Astrocyte (in vitro differentiated cells and primary cell): Measurements from ENCODE around the gene HMGXB3. TPM values are rescaled to one million over a fixed set of nuclear protein-coding genes. Genes with fewer than 3 reads are reported as not detected.

Source experiments
- DNase-seq: peaks from one replicate; pipeline ENCODE4 v3.0.0-alpha.2; 2010; ENCODE audit warnings: low read depth
- FAIRE-seq: peaks from 2 replicates; lab custom pipeline; 2011; peaks lifted over from hg19 to GRCh38; lab: Jason Lieb, UNC
- H2AFZ ChIP-seq: 2 replicates; pipeline ENCODE4 v1.6.0; 2012; ENCODE audit warnings: low read depth, low read length, inconsistent platforms
- H3K27ac ChIP-seq: 2 replicates; pipeline ENCODE4 v1.5.1; 2011; ENCODE audit warnings: low read depth, low read length, inconsistent platforms
- H3K27me3 ChIP-seq: 2 replicates; pipeline ENCODE4 v1.6.0; 2011; ENCODE audit warnings: low read length, inconsistent platforms; ENCODE audit not compliant: insufficient read depth
- H3K36me3 ChIP-seq: 2 replicates; pipeline ENCODE4 v1.5.1; 2011; ENCODE audit warnings: low read length, inconsistent platforms; ENCODE audit not compliant: insufficient read depth
- H3K4me1 ChIP-seq: 2 replicates; pipeline ENCODE4 v1.5.1; 2011; ENCODE audit warnings: low read length, inconsistent platforms; ENCODE audit not compliant: insufficient read depth
- H3K4me2 ChIP-seq: 2 replicates; pipeline ENCODE4 v1.6.0; 2012; ENCODE audit warnings: low read length, inconsistent platforms
- H3K4me3 ChIP-seq: 2 replicates; pipeline ENCODE4 v1.5.1; 2011; ENCODE audit warnings: low read depth, mild to moderate bottlenecking, low read length, inconsistent platforms; ENCODE audit not compliant: insufficient read depth
- H3K79me2 ChIP-seq: 2 replicates; pipeline ENCODE4 v1.6.0; 2012; ENCODE audit warnings: mild to moderate bottlenecking, low read length, inconsistent platforms; ENCODE audit not compliant: insufficient read depth
- H3K9ac ChIP-seq: 2 replicates; pipeline ENCODE4 v1.6.0; 2012; ENCODE audit warnings: mild to moderate bottlenecking, low read length, inconsistent platforms
- H3K9me3 ChIP-seq: 2 replicates; pipeline ENCODE4 v1.5.1; 2012; ENCODE audit warnings: low read depth, mild to moderate bottlenecking, low read length, inconsistent platforms; ENCODE audit not compliant: insufficient read depth
- H4K20me1 ChIP-seq: 2 replicates; pipeline ENCODE4 v1.6.0; 2012; ENCODE audit warnings: low read length, inconsistent platforms; ENCODE audit not compliant: insufficient read depth
- H3K27ac Mint-ChIP-seq: one replicate; pipeline ENCODE4 v1.8.0; 2021; ENCODE audit warnings: mild to moderate bottlenecking, mixed read lengths; ENCODE audit not compliant: unreplicated experiment
- H3K27me3 Mint-ChIP-seq: one replicate; pipeline ENCODE4 v1.8.0; 2021; ENCODE audit warnings: low read depth, mixed read lengths; ENCODE audit not compliant: unreplicated experiment
- H3K36me3 Mint-ChIP-seq: one replicate; pipeline ENCODE4 v1.8.0; 2021; ENCODE audit warnings: low read depth, mixed read lengths; ENCODE audit not compliant: unreplicated experiment
- H3K4me1 Mint-ChIP-seq: one replicate; pipeline ENCODE4 v1.8.0; 2021; ENCODE audit warnings: low read depth, mixed read lengths; ENCODE audit not compliant: unreplicated experiment
- H3K4me3 Mint-ChIP-seq: one replicate; pipeline ENCODE4 v1.8.0; 2021; ENCODE audit warnings: mild to moderate bottlenecking, moderate library complexity, mixed read lengths; ENCODE audit not compliant: unreplicated experiment
- H3K9me3 Mint-ChIP-seq: one replicate; pipeline ENCODE4 v1.8.0; 2021; ENCODE audit warnings: mild to moderate bottlenecking, mixed read lengths; ENCODE audit not compliant: unreplicated experiment
- CTCF ChIP-seq: IDR thresholded peaks from 2 replicates; pipeline ENCODE4 v1.5.1; 2011; ENCODE audit warnings: low read depth, mild to moderate bottlenecking, inconsistent platforms, low read length, moderate library complexity; ENCODE audit not compliant: insufficient read depth
- EZH2 ChIP-seq: IDR thresholded peaks from 2 replicates; pipeline ENCODE4 v1.6.1; 2012; ENCODE audit warnings: mild to moderate bottlenecking, low read length, inconsistent platforms; ENCODE audit not compliant: insufficient read depth
- total RNA-seq: library from RNA; stranded (reverse); gene quantifications from 2 replicates; pipeline ENCODE4 v1.2.1, GENCODE V29; 2021

The HMGXB3 gene
- total RNA-seq, 1 donor from 2014 or later: 58.1 TPM

DNA sequence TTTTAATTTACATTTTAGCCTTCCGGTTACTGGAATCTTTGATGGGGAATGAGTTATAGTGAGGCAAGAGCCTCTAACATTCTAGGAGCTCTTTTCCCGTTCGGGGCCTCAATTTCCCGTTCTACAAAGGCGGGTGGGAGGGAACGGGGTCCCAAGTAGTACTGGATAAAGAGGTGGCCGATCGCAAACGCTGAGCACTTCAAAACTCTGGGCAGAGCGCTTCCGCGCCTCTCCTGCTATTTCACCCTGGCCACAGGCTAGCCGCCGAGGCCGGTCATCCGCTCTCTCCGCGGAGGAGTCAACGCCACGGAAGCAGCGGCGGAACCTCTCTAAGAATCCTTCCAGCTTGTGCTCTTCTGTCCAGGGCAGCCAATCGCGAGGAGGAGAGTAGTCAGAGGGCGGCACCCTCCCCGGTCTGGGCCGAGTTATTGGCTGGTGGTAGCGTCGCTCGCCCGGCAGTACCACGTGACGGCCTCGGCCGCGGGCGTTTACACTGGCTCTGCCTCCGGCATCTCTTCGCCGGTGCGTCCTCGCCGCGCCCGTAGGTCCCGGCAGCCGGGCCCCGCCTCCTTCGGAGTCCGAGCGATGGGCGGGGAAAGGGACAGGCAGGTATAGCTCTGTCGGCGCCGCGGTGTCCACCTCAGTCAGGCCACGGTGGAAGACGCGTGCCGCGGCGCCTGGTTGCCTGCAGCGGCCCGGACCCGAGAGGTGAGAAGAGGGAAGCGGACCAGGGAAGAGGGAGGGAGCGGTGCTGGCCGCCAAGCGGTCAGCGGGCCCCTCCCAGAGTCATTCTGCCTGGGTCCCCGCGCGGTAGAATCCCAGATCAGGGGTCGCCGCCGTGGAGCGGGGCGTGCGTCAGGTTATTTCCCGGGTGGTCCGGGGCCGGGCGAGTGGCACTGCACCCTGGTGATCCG is 40.0 kb upstream of the HMGXB3 start, which contains the start of gene SLC26A2:
TSS of gene SLC26A2 (plus strand) at position 487 of the 914 bp plus-strand sequence. CDS start 16,895 bp downstream, outside the sequence.
- Histone ChIP-seq H4K20me1 (peaks cover 8% of the 10 kb centered on the region), H3K79me2 (peaks cover 4% of the 10 kb centered on the region), H3K4me2 (peak within 1 kb of the TSS; percentile 95), H3K4me1 (peaks cover 16% of the 10 kb centered on the region), H2AFZ (peak within 1 kb of the TSS; percentile 96), H3K4me3 (peak within 1 kb of the TSS; percentile 79), H3K27ac (peak within 1 kb of the TSS; percentile 85), H3K9ac (peak within 1 kb of the TSS; percentile 84), H3K27me3 (no peaks in the 10 kb centered on the region), H3K9me3 (no peaks in the 10 kb centered on the region), H3K36me3 (no peaks in the 10 kb centered on the region)
- no peaks in the 10 kb centered on the region for H3K27me3 Mint-ChIP-seq
- H3K4me1 Mint-ChIP-seq: peaks cover 16% of the 10 kb centered on the region
- no peaks in the 10 kb centered on the region for H3K9me3 Mint-ChIP-seq
- H3K36me3 Mint-ChIP-seq: no peaks in the 10 kb centered on the region
- H3K4me3 Mint-ChIP-seq: peak within 1 kb of the TSS; percentile 91
- DNase-seq (peak; percentile 96), FAIRE-seq (no peak)
- TF ChIP-seq EZH2 (no peak), CTCF (no peak)
- peak within 1 kb of the TSS; percentile 91 for H3K27ac Mint-ChIP-seq

- FAIRE-seq (no peak), DNase-seq (no peak)
- no peaks in the 10 kb centered on the region for H3K9me3 Mint-ChIP-seq
- Histone ChIP-seq H3K36me3 (no peaks in the 10 kb centered on the region), H2AFZ (peak overlapping the region; percentile 96), H3K4me3 (peak overlapping the region; percentile 79), H3K4me2 (peak overlapping the region; percentile 95), H3K4me1 (peaks cover 16% of the 10 kb centered on the region), H4K20me1 (peaks cover 12% of the 10 kb centered on the region), H3K79me2 (peaks cover 7% of the 10 kb centered on the region), H3K27ac (peak overlapping the region; percentile 42), H3K27me3 (no peaks in the 10 kb centered on the region), H3K9me3 (no peaks in the 10 kb centered on the region), H3K9ac (peak overlapping the region; percentile 84)
- H3K4me1 Mint-ChIP-seq: peaks cover 16% of the 10 kb centered on the region
- no peak for TF ChIP-seq EZH2
- TF ChIP-seq CTCF: no peak
- no peaks in the 10 kb centered on the region for H3K27me3 Mint-ChIP-seq
- H3K27ac Mint-ChIP-seq: peak overlapping the region; percentile 42
- H3K4me3 Mint-ChIP-seq: peak overlapping the region; percentile 91
- H3K36me3 Mint-ChIP-seq: no peaks in the 10 kb centered on the region
These were observed 39.3 kb upstream of the HMGXB3 start for GRCh38 chr5:149961186-149961685.
